ENCODE measurements around the gene C10orf88.

GRCh38 chr10:122988501-122988900 lies 34.5 kb upstream of the C10orf88 start:
- TF ChIP-seq ATF3 (IDR thresholded peaks at IDR 0.05; ENCODE audit: insufficient read depth, low read depth, low read length): no peak
- TF ChIP-seq POLR2A (IDR thresholded peaks at IDR 0.05; ENCODE audit: control extremely low read depth in 1 of 2, low read depth in 2 of 2, low read length in 2 of 2): no peak
- no peak for TF ChIP-seq EZH2 (IDR thresholded peaks at IDR 0.05; ENCODE audit: low read depth, low read length, severe bottlenecking)
- TF ChIP-seq ATF2 (IDR thresholded peaks at IDR 0.05; ENCODE audit: low read length): no peak
- no peak for TF ChIP-seq EP300 (IDR thresholded peaks at IDR 0.05; ENCODE audit: borderline replicate concordance in 1 of 2, low read depth in 2 of 2, low read length in 2 of 2)
- no peak for TF ChIP-seq CHD7 (IDR thresholded peaks at IDR 0.05; ENCODE audit: insufficient replicate concordance, low read length)
- TF ChIP-seq RXRA (IDR thresholded peaks at IDR 0.05; ENCODE audit: insufficient read depth, low read depth, low read length): no peak
- no peak for TF ChIP-seq CTCF (IDR thresholded peaks at IDR 0.05; ENCODE audit: control extremely low read depth in 1 of 3, insufficient read depth in 1 of 3, low read depth in 1 of 3, low read length in 3 of 3)
- no peak for TF ChIP-seq KDM5A (IDR thresholded peaks at IDR 0.05; ENCODE audit: low read length)
- TF ChIP-seq RBBP5 (IDR thresholded peaks at IDR 0.05; ENCODE audit: borderline replicate concordance, low read depth, low read length): no peak
- TF ChIP-seq TAF7 (optimal IDR thresholded peaks at IDR 0.05; ENCODE audit: borderline replicate concordance, low read depth, low read length): no peak
- TF ChIP-seq SAP30 (IDR thresholded peaks at IDR 0.05; ENCODE audit: insufficient read depth, insufficient replicate concordance, low read length): no peak
